NCI-H226 (cell line): ENCODE results near the gene PRPSAP1.
"Not testable (repeated sequence)": the region's sequence is repeated elsewhere in the genome, so short reads cannot be mapped to it uniquely, and the experiment has no call there.

Source experiments
- DNase-seq: peaks from one replicate; pipeline ENCODE4 v3.0.0-alpha.2; 2015

Gene PRPSAP1

DNA sequence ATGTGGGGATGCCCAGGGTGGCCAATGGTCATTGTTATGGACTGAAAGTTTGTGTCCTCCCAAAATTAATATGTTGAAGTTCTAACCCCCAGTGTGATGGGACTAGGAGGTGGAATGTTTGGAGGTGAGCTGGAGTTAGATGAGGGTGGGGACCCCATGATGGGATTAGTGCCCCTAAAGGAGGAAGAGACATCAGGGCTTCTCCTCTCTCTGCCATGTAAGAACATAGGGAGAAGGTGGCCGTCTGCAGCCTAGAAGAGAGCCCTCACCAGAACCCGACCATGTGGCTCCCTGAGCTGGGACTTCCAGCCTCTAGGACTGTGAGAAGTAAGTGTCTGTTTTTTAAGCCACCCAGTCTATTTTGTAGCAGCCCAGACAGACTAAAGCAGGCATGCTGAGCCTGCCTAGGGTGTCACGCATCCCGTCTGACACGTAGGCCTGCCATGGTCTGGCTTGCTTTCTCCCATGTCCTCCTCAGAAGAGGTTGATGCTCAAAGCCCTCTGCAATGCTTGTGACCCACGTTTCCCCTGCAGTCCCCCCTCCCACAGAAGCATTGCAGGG, 4.0 kb upstream of the PRPSAP1 start:
- DNase-seq, result no peak

DNA sequence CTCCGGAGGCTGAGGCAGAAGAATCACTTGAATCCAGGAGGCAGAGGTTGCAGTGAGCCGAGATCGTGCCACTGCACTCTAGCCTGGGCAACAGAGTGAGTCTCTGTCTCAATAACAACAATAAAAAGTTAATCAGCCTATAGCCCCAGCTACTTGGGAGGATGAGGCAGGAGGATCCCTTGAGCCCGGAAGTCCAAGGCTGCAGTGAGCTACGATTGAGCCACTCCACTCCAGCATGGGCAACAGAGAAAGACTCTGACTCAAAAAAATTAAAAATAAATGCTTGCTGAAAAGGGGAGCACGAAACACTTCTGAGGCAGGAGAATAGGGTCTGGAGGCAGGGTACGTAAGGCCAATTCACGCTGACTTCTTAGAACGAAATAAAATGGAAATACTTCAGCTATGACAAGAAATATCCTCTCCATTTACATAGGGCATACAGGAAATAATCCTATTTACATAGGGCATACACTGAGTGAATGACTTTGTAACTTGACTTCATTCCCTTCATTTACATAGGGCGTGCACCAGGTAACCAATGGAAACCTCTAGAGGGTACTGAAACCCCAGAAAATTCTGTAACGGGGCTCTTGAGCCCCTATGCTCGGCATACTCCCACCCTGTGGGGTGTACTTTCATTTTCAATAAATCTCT, 3.2 kb upstream of the PRPSAP1 start:
- no peak for DNase-seq

DNA sequence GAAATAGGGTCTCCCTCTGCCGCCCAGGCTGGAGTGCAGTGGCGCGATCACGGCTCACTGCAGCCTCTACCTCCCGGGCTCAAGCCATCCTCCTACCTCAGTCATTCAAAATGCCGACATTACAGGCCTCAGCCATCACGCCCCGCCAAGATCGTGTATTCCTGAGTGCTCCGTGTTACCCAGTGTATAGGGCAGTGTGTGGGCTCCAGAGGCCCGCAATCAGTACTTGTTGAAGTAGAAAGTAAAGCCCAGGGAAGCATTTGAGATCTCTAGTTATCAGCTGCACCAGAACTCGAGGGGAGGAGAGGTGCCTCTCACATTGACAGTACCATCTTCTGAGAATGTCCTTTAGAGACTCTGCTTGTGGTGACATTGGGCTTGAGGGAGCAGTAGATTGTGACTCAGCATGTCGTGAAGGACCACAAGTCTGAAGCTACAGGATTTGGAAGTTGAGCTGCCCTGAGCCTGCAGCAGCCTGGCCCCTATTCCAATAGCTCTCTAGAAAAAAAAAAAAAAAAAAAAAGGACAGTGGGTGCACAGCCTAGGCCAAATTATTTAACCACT, 1.1 kb upstream of the PRPSAP1 start:
- no peak for DNase-seq

GRCh38 chr17:76354317-76354729, 607 bp upstream of the PRPSAP1 start:
- DNase-seq, result no peak

- DNase-seq, result no peak
Observed at GRCh38 chr17:76353004-76353598, 615 bp downstream of the PRPSAP1 start.

GRCh38 chr17:76351526-76352071, 2.1 kb downstream of the PRPSAP1 start:
- no peak for DNase-seq

GRCh38 chr17:76350463-76350862, 3.3 kb downstream of the PRPSAP1 start:
- DNase-seq, result no peak

GRCh38 chr17:76346936-76347335, 6.8 kb downstream of the PRPSAP1 start:
- not testable (repeated sequence) for DNase-seq

GRCh38 chr17:76345377-76345974, 8.2 kb downstream of the PRPSAP1 start:
- no peak for DNase-seq

GRCh38 chr17:76343106-76343505, 10.6 kb downstream of the PRPSAP1 start:
- DNase-seq, result no peak

- no peak for DNase-seq
Observed at GRCh38 chr17:76341301-76341700, 12.4 kb downstream of the PRPSAP1 start.

DNA sequence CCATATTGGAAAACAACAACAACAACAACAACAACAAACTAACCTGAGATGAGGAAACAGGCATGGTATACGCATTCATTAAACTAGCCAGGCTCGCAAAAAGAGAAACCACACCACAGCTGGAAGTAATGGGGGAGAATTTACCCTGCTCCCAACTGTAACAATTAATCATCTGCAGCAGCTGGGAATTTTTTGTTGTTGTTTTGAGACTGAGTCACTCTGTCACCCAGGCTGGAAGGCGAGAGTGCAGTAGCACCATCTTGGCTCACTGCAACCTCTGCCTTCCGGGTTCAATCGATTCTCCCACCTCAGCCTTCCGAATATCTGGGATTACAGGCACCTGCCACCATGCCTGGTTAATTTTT, 16.3 kb downstream of the PRPSAP1 start:
- DNase-seq, result no peak

DNA sequence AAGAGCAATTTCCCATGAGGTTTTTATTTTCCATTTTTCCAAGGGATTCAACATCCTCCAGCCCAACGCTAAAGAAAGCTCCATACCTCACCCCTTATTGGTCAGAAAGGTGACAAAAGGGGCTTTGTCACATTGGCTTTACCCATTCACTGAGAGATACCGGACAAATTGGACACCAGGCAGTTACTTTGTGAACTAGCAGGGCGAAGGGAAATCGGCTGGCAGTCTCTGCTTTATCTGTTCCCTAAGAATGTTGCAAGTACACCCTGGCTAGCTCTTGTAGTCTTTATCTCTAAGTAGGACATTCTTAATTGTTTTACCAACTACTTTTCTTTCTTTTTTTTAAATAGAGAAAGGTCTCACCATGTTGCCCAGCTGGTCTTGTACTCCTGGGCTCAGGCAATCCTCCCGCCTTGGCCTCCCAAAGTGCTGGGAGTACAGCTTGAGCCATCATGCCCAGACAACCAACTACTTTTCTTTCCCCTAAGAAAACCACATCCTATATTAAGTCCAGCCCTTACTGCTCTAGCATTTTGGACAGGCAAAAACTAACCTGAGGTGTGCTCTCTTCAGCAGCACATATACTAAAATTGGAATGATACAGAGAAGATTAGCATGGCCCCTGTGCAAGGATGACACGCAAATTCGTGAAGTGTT, 16.8 kb downstream of the PRPSAP1 start:
- DNase-seq, result no peak

GRCh38 chr17:76335716-76336381, 17.9 kb downstream of the PRPSAP1 start:
- no peak for DNase-seq

DNA sequence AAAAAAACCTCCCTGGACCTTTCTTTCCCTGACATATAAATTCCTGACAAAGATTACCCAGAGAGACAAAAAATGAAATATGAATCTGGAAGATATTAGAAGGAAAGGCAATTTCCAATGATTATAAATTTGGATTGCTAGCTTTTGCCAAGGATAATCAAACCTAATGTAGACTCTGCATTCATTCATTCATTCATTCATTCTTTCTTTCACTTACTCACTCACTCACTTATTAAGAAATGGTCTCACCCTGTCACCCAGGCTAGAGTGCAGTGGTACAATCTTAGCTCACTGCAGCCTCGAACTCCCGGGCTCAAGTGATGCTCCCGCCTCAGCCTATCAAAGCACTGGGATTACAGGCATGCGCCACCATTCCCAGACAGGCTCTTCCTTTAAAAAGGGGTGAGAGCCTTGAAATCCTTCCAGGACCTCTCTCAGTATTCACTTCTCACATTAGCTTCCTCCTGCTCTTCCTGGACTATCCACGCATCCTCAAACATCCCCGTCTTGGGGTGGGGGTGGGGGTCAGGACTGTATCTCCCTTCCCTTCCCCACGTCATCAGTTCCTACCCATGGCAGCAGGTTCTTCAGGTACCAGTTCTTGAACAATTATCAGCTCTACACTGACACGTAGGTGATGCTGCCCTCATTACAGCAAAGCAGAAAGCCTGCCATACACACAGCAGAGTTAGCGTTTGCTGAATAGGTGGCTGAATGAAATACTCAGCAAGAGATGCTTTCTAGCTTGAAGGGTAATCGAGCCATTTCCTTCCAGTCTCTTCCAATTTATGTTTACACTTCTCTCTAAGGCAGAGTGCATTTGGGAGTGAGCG, 19.8 kb downstream of the PRPSAP1 start:
- no peak for DNase-seq

- DNase-seq, result no peak
Observed at GRCh38 chr17:76331083-76331482, 22.6 kb downstream of the PRPSAP1 start.

DNA sequence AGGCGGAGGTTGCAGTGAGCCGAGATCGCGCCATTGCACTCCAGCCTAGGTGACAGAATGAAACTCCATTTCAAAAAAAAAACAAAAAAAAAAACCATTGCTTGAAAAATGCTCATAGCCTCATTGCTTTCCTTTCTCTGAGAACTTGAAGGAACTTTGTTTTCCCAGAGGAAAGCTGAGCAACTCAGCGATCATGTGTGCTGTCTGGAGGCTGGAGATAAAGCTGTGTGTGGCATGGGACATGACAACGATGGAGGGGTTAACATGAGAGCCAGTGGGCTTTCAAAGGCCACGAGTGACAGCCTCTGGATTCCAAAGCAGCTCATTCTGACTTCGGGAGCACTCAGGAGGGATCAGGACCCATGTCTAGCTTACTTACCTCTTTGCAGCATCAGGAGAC, 24.1 kb downstream of the PRPSAP1 start:
- no peak for DNase-seq

DNA sequence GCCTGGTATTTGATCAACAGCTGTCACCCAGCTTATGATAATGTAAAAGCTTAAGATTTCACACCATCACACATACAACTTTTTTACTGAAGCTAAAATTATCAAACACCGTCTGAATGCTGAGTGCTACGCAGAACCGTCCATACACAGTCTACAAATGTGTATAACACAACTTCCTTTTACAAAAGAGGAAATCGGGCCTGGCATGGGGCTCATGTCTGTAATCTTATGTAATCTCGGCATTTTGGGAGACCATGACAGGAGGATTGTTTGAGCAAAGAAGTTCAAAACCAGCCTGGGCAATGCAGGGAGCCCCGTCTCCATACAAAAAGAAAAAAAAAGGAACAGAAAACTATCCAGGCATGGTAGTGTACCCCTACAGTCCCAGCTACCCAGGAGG, 26.0 kb downstream of the PRPSAP1 start:
- no peak for DNase-seq

GRCh38 chr17:76326306-76326705, 27.4 kb downstream of the PRPSAP1 start:
- DNase-seq, result no peak

DNA sequence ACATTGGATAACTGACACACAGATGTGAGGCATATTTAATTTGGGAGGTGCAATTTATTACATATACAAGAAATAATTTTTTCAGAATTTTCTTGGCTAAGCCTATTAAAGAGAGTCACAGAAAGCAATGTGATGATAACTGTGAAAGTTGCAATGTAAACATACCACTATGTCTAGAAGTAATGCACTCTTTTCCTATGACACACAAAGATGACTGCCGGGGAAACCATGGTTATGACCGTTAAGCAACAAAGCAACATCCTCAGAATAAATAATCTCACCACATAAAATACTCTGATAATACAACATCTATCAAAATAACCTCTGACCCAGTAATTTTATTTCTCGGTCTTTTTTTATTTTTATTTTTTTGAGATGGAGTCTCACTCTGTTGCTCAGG, 35.1 kb downstream of the PRPSAP1 start:
- no peak for DNase-seq

- DNase-seq, result no peak
Observed at GRCh38 chr17:76317535-76317934, 36.2 kb downstream of the PRPSAP1 start.
